ENCODE measurements around the gene TSC22D3.

The TSC22D3 gene

GRCh38 chrX:107699616-107700015, 76.0 kb downstream of the TSC22D3 start:
- no peak for TF ChIP-seq TSHZ2 (CRISPR knock-in tag; IDR thresholded peaks at IDR 0.05)
- no peak for TF ChIP-seq PATZ1 (CRISPR knock-in tag; IDR thresholded peaks at IDR 0.05; ENCODE audit: borderline replicate concordance)
- TF ChIP-seq PPARA (CRISPR knock-in tag; IDR thresholded peaks at IDR 0.05; ENCODE audit: borderline replicate concordance) = no peak
- no peak for TF ChIP-seq TOX (CRISPR knock-in tag; IDR thresholded peaks at IDR 0.05; ENCODE audit: borderline replicate concordance)
- no peak for TF ChIP-seq ZNF70 (CRISPR knock-in tag; IDR thresholded peaks at IDR 0.05)
- no peak for ATAC-seq

GRCh38 chrX:107691024-107691448, 84.6 kb downstream of the TSC22D3 start:
- TF ChIP-seq CSRNP3 (CRISPR knock-in tag; IDR thresholded peaks at IDR 0.05) (no peak), ZNF8 (CRISPR knock-in tag; IDR thresholded peaks at IDR 0.05) (no peak), ZFP3 (CRISPR knock-in tag; IDR thresholded peaks at IDR 0.05) (no peak), CSDC2 (CRISPR knock-in tag; IDR thresholded peaks at IDR 0.05) (no peak), PPARA (CRISPR knock-in tag; IDR thresholded peaks at IDR 0.05; ENCODE audit: borderline replicate concordance) (no peak), BACH2 (CRISPR knock-in tag; IDR thresholded peaks at IDR 0.05; ENCODE audit: borderline replicate concordance) (no peak), ZNF70 (CRISPR knock-in tag; IDR thresholded peaks at IDR 0.05) (no peak), ZNF565 (CRISPR knock-in tag; conservative IDR thresholded peaks at IDR 0.05; ENCODE audit: low read depth) (no peak), TSHZ2 (CRISPR knock-in tag; IDR thresholded peaks at IDR 0.05) (no peak), POU6F1 (CRISPR knock-in tag; IDR thresholded peaks at IDR 0.05; ENCODE audit: borderline replicate concordance, low read depth) (no peak)
- no peak for ATAC-seq

GRCh38 chrX:107687445-107687844, 88.1 kb downstream of the TSC22D3 start:
- ATAC-seq = no peak
- TF ChIP-seq CREB5 (CRISPR knock-in tag; IDR thresholded peaks at IDR 0.05; ENCODE audit: low read depth) = no peak
- TF ChIP-seq SNAI2 (CRISPR knock-in tag; IDR thresholded peaks at IDR 0.05) = no peak
- no peak for TF ChIP-seq ARNTL (CRISPR knock-in tag; IDR thresholded peaks at IDR 0.05; ENCODE audit: borderline replicate concordance, low read depth)
- no peak for TF ChIP-seq ESRRG (CRISPR knock-in tag; IDR thresholded peaks at IDR 0.05)
- TF ChIP-seq OSR1 (CRISPR knock-in tag; IDR thresholded peaks at IDR 0.05) = no peak
- TF ChIP-seq CSRNP3 (CRISPR knock-in tag; IDR thresholded peaks at IDR 0.05) = no peak
- TF ChIP-seq TOX (CRISPR knock-in tag; IDR thresholded peaks at IDR 0.05; ENCODE audit: borderline replicate concordance) = no peak
- no peak for TF ChIP-seq TCF4 (CRISPR knock-in tag; IDR thresholded peaks at IDR 0.05; ENCODE audit: borderline replicate concordance)
- TF ChIP-seq PPARA (CRISPR knock-in tag; IDR thresholded peaks at IDR 0.05; ENCODE audit: borderline replicate concordance) = no peak
- no peak for TF ChIP-seq PATZ1 (CRISPR knock-in tag; IDR thresholded peaks at IDR 0.05; ENCODE audit: borderline replicate concordance)
- no peak for TF ChIP-seq ZNF8 (CRISPR knock-in tag; IDR thresholded peaks at IDR 0.05)
- no peak for TF ChIP-seq RARB (CRISPR knock-in tag; IDR thresholded peaks at IDR 0.05)
- no peak for TF ChIP-seq BACH2 (CRISPR knock-in tag; IDR thresholded peaks at IDR 0.05; ENCODE audit: borderline replicate concordance)
- TF ChIP-seq CSDC2 (CRISPR knock-in tag; IDR thresholded peaks at IDR 0.05) = no peak
